ENCODE measurements around the gene C5orf15. TPM values are rescaled to one million over a fixed set of nuclear protein-coding genes. Genes with fewer than 3 reads are reported as not detected.

Gene C5orf15
- polyA plus RNA-seq, 1 of the 3 experiments (the other 2 are of a cell fraction), result 81.0 TPM

GRCh38 chr5:133995883-133996563 lies 27.6 kb upstream of the C5orf15 start:
- peak; percentile 31 for DNase-seq
- Histone ChIP-seq H3K79me2 (ENCODE audit: insufficient read depth) (peaks cover 100% of the 10 kb centered on the region), H3K9me3 (no peaks in the 10 kb centered on the region), H3K4me1 (ENCODE audit: control insufficient read depth in 1 of 2, insufficient read depth in 2 of 2, low read depth in 1 of 2, low read length in 1 of 2) (peaks cover 35 to 38% of the 10 kb centered on the region in 2 experiments; a peak in 2 of 4 replicates), H3K36me3 (replicated peaks in 1 of 2; ENCODE audit: control insufficient read depth in 1 of 2, insufficient read depth in 2 of 2, low read length in 1 of 2) (peaks cover 8 to 16% of the 10 kb centered on the region in 2 experiments), H3K27me3 (ENCODE audit: insufficient read depth) (no peaks in the 10 kb centered on the region), H3K4me3 (ENCODE audit: low read depth in 2 of 2, low read length in 1 of 2) (no peak overlapping the region), H3F3A (replicated peaks; ENCODE audit: insufficient read depth) (peaks cover 23% of the 10 kb centered on the region), H3K9ac (no peak overlapping the region), H4K20me1 (ENCODE audit: insufficient read depth) (peaks cover 100% of the 10 kb centered on the region), H3K9me2 (no peaks in the 10 kb centered on the region), H3K27ac (ENCODE audit: low read depth in 2 of 2, low read length in 1 of 2) (peak overlapping the region in 1 of 2 experiments; percentile 26; a peak in 1 of 4 replicates), H2AFZ (ENCODE audit: low read depth) (no peak overlapping the region), H3K4me2 (no peak overlapping the region)
- CTCF ChIA-PET, result interaction anchor here (1.0 to 8.0 kb wide), 12 partner anchors 8 to 554 kb away, joined by 3 to 62 read pairs (median 5); no protein-coding TSS in a partner anchor
- WGBS (ENCODE audit: low lambda C conversion rate), result 63% methylated on average over 4 of the region's 7 CpGs
- TF ChIP-seq TCF12 (IDR thresholded peaks at IDR 0.05) (no peak), FOXJ3 (CRISPR knock-in tag; IDR thresholded peaks at IDR 0.05) (no peak), ZBTB33 (IDR thresholded peaks at IDR 0.05; ENCODE audit: borderline replicate concordance, low read depth) (no peak), MEF2A (IDR thresholded peaks at IDR 0.05; ENCODE audit: borderline replicate concordance, low read depth) (no peak), SMC3 (IDR thresholded peaks at IDR 0.05; ENCODE audit: low read depth, low read length) (no peak), MXI1 (IDR thresholded peaks at IDR 0.05; ENCODE audit: low read depth, low read length) (no peak), YY1 (IDR thresholded peaks at IDR 0.05; ENCODE audit: low read depth) (no peak), TEAD4 (IDR thresholded peaks at IDR 0.05; ENCODE audit: borderline replicate concordance, insufficient read depth) (no peak), FOSL2 (IDR thresholded peaks at IDR 0.05; ENCODE audit: borderline replicate concordance, low read depth) (no peak), JUND (IDR thresholded peaks at IDR 0.05) (no peak)
- POLR2A ChIA-PET, result interaction anchor here (1.4 kb wide), 1 partner anchor 12 kb away, joined by 3 read pairs; no protein-coding TSS in a partner anchor

- Histone ChIP-seq H3K4me3 (ENCODE audit: low read depth in 2 of 2, low read length in 1 of 2) (no peak overlapping the region), H3K27me3 (ENCODE audit: insufficient read depth) (no peaks in the 10 kb centered on the region), H3K4me1 (ENCODE audit: control insufficient read depth in 1 of 2, insufficient read depth in 2 of 2, low read depth in 1 of 2, low read length in 1 of 2) (peaks cover 34 to 38% of the 10 kb centered on the region in 2 experiments; a peak in 2 of 4 replicates), H3K9ac (no peak overlapping the region), H3K9me2 (no peaks in the 10 kb centered on the region), H3K36me3 (replicated peaks in 1 of 2; ENCODE audit: control insufficient read depth in 1 of 2, insufficient read depth in 2 of 2, low read length in 1 of 2) (peaks cover 14 to 16% of the 10 kb centered on the region in 2 experiments), H4K20me1 (ENCODE audit: insufficient read depth) (peaks cover 100% of the 10 kb centered on the region), H3K27ac (ENCODE audit: low read depth in 2 of 2, low read length in 1 of 2) (peak overlapping the region in 1 of 2 experiments; percentile 20; a peak in 1 of 4 replicates), H3F3A (replicated peaks; ENCODE audit: insufficient read depth) (peaks cover 23% of the 10 kb centered on the region), H3K79me2 (ENCODE audit: insufficient read depth) (peaks cover 100% of the 10 kb centered on the region), H2AFZ (ENCODE audit: low read depth) (no peak overlapping the region), H3K9me3 (no peaks in the 10 kb centered on the region), H3K4me2 (no peak overlapping the region)
- ChIA-PET POLR2A (interaction anchor here (1.4 kb wide), 1 partner anchor 11 kb away, joined by 3 read pairs; no protein-coding TSS in a partner anchor), CTCF (interaction anchor here (1.4 to 8.0 kb wide), 3 partner anchors 10 to 44 kb away, joined by 4 to 62 read pairs (median 6); no protein-coding TSS in a partner anchor)
- 85% methylated on average over 8 of the region's 8 CpGs for WGBS (ENCODE audit: low lambda C conversion rate)
- DNase-seq, result no peak
- no peak for TF ChIP-seq GATA2 (CRISPR knock-in tag; IDR thresholded peaks at IDR 0.05)
- TF ChIP-seq MEF2A (IDR thresholded peaks at IDR 0.05; ENCODE audit: borderline replicate concordance, low read depth), result no peak
- no peak for TF ChIP-seq FOXJ3 (CRISPR knock-in tag; IDR thresholded peaks at IDR 0.05)
- TF ChIP-seq RCOR1 (IDR thresholded peaks at IDR 0.05; ENCODE audit: low read length), result no peak
- TF ChIP-seq EZH2phosphoT487 (IDR thresholded peaks at IDR 0.05; ENCODE audit: borderline replicate concordance, low read depth), result no peak
- TF ChIP-seq SIN3A (IDR thresholded peaks at IDR 0.05; ENCODE audit: borderline replicate concordance, low read depth, low read length), result no peak
- TF ChIP-seq TEAD4 (IDR thresholded peaks at IDR 0.05; ENCODE audit: borderline replicate concordance, insufficient read depth), result no peak
- no peak for TF ChIP-seq MAX (IDR thresholded peaks at IDR 0.05; ENCODE audit: low read depth)
- no peak for TF ChIP-seq ELF1 (IDR thresholded peaks at IDR 0.05)
- no peak for TF ChIP-seq EP300 (IDR thresholded peaks at IDR 0.05; ENCODE audit: borderline replicate concordance in 1 of 2, low read depth in 1 of 2, low read length in 1 of 2)
- no peak for TF ChIP-seq JUND (IDR thresholded peaks at IDR 0.05)
- no peak for TF ChIP-seq CHD2 (IDR thresholded peaks at IDR 0.05; ENCODE audit: low read length, partially characterized antibody)
Observed at GRCh38 chr5:133995341-133995740, 26.9 kb upstream of the C5orf15 start.

Measured in SK-N-SH (cell line).